SK-N-SH (cell line): ENCODE data around the gene RCSD1. TPM values are rescaled to one million over a fixed set of nuclear protein-coding genes. Genes with fewer than 3 reads are reported as not detected.

Experiments
- CTCF ChIA-PET: fragments of 300-600, 350-600 bp; formaldehyde crosslinking; extraction: SDS; loops from one replicate; lab custom pipeline; 2021; lab: Yijun Ruan, JAX
- POLR2A ChIA-PET: fragments of 350-600 bp; sonication (Branson Sonifier 250); formaldehyde crosslinking; extraction: SDS; loops from one replicate; lab custom pipeline; 2020; ENCODE audit warnings: antibody characterized with exemption, inconsistent platforms; lab: Yijun Ruan, JAX
- DNase-seq: peaks from one replicate; pipeline ENCODE4 v3.0.0; 2012
- H2AFZ ChIP-seq: fragments of 200-600 bp; sonication (generic); 2 replicates; pipeline ENCODE4 v1.8.1; 2016; ENCODE audit warnings: antibody characterized with exemption, mild to moderate bottlenecking, low read depth
- H3F3A ChIP-seq: fragments of 200-600 bp; sonication (generic); replicated peaks from 2 replicates; pipeline ENCODE3; 2016; ENCODE audit warnings: antibody characterized with exemption, mild to moderate bottlenecking; ENCODE audit not compliant: insufficient read depth
- H3K27ac ChIP-seq, 2 experiments: fragments of 200-500 bp in 1 of 2; fragments of 200-600 bp in 1 of 2; sonication (Bioruptor generic) in 1 of 2; sonication (generic), shearing (Covaris generic) in 1 of 2; 2 replicates each; pipeline versions ENCODE4 v1.5.1 to v1.6.1; 2014 to 2016; ENCODE audit warnings: low read depth in 2 of 2, inconsistent platforms in 1 of 2, low read length in 1 of 2, mild to moderate bottlenecking in 1 of 2, mixed read lengths in 1 of 2
- H3K27me3 ChIP-seq: fragments of 200-600 bp; sonication (generic), shearing (Covaris generic); 2 replicates; pipeline ENCODE4 v1.6.1; 2016; ENCODE audit warnings: mixed run types; ENCODE audit not compliant: insufficient read depth
- H3K36me3 ChIP-seq, 2 experiments: fragments of 200-500 bp in 1 of 2; fragments of 200-600 bp in 1 of 2; sonication (Bioruptor generic) in 1 of 2; sonication (generic) in 1 of 2; replicated peaks in 1 of 2; 2 replicates each; pipeline versions ENCODE3 to v1.5.1; 2014 to 2016; ENCODE audit warnings: low read length in 1 of 2, mild to moderate bottlenecking in 1 of 2; ENCODE audit not compliant: insufficient read depth in 2 of 2, control insufficient read depth in 1 of 2
- H3K4me1 ChIP-seq, 2 experiments: fragments of 200-500 bp in 1 of 2; fragments of 200-600 bp in 1 of 2; sonication (Bioruptor generic) in 1 of 2; sonication (generic), shearing (Covaris generic) in 1 of 2; 2 replicates each; pipeline versions ENCODE4 v1.5.1 to v1.6.1; 2014 to 2016; ENCODE audit warnings: low read depth in 1 of 2, low read length in 1 of 2, mixed run types in 1 of 2; ENCODE audit not compliant: insufficient read depth in 2 of 2, control insufficient read depth in 1 of 2
- H3K4me2 ChIP-seq: fragments of 200-600 bp; sonication (generic), shearing (Covaris generic); 2 replicates; pipeline ENCODE4 v1.6.1; 2017; ENCODE audit warnings: mixed run types
- H3K4me3 ChIP-seq, 2 experiments: fragments of 200-500 bp in 1 of 2; fragments of 200-600 bp in 1 of 2; sonication (Bioruptor generic) in 1 of 2; sonication (generic), shearing (Covaris generic) in 1 of 2; 2 replicates each; pipeline versions ENCODE4 v1.5.1 to v1.8.1; 2014 to 2016; ENCODE audit warnings: low read depth in 2 of 2, inconsistent platforms in 1 of 2, low read length in 1 of 2, mild to moderate bottlenecking in 1 of 2, mixed read lengths in 1 of 2, moderate library complexity in 1 of 2
- H3K79me2 ChIP-seq: fragments of 200-600 bp; sonication (generic); 2 replicates; pipeline ENCODE4 v1.8.1; 2017; ENCODE audit warnings: mild to moderate bottlenecking; ENCODE audit not compliant: insufficient read depth
- H3K9ac ChIP-seq: fragments of 200-600 bp; sonication (generic); 2 replicates; pipeline ENCODE4 v1.6.1; 2017; ENCODE audit warnings: mixed run types
- H3K9me2 ChIP-seq: fragments of 200-600 bp; sonication (generic); 2 replicates; pipeline ENCODE4 v1.6.1; 2017; ENCODE audit warnings: mixed run types
- H3K9me3 ChIP-seq: fragments of 200-600 bp; sonication (generic); 2 replicates; pipeline ENCODE4 v1.6.1; 2017; ENCODE audit warnings: mixed run types, mild to moderate bottlenecking, moderate library complexity
- H4K20me1 ChIP-seq: fragments of 200-600 bp; sonication (generic); 2 replicates; pipeline ENCODE4 v1.6.1; 2017; ENCODE audit warnings: mild to moderate bottlenecking, mixed run types; ENCODE audit not compliant: insufficient read depth
- EZH2phosphoT487 ChIP-seq: fragments of 200-600 bp; sonication (generic); IDR thresholded peaks from 2 replicates; pipeline ENCODE4 v1.6.1; 2017; ENCODE audit warnings: low read depth, mixed run types, mild to moderate bottlenecking, antibody characterized with exemption, moderate library complexity, borderline replicate concordance
- FOSL2 ChIP-seq: IDR thresholded peaks from 2 replicates; pipeline ENCODE4 v1.4.0; 2012; ENCODE audit warnings: low read depth, mild to moderate bottlenecking, moderate library complexity, borderline replicate concordance
- FOXJ3 ChIP-seq: sonication (generic); formaldehyde crosslinking; IDR thresholded peaks from 2 replicates; pipeline ENCODE4 v1.5.1; 2020; ENCODE audit warnings: mild to moderate bottlenecking, missing genetic modification reagents
- FOXM1 ChIP-seq: IDR thresholded peaks from 2 replicates; pipeline ENCODE4 v1.4.0; 2012; ENCODE audit warnings: low read depth, mild to moderate bottlenecking
- IRF3 ChIP-seq: fragments of 150-350 bp; IDR thresholded peaks from 2 replicates; pipeline ENCODE4 v1.6.1; 2016; ENCODE audit warnings: mild to moderate bottlenecking, low read depth, low read length
- JUND ChIP-seq: IDR thresholded peaks from 2 replicates; pipeline ENCODE4 v1.4.0; 2012
- NRF1 ChIP-seq: IDR thresholded peaks from 2 replicates; pipeline ENCODE4 v1.6.1; 2012; ENCODE audit warnings: low read depth, mild to moderate bottlenecking, low read length
- PBX3 ChIP-seq: IDR thresholded peaks from 2 replicates; pipeline ENCODE4; 2012
- POLR2AphosphoS5 ChIP-seq: IDR thresholded peaks from 2 replicates; pipeline ENCODE4 v1.6.1; 2012; ENCODE audit warnings: low read depth, low read length
- RAD21 ChIP-seq: IDR thresholded peaks from 2 replicates; pipeline ENCODE4 v1.6.1; 2012; ENCODE audit warnings: mild to moderate bottlenecking, low read length
- RCOR1 ChIP-seq: fragments of 150-350 bp; IDR thresholded peaks from 2 replicates; pipeline ENCODE4 v1.6.1; 2017; ENCODE audit warnings: antibody characterized with exemption, low read length
- RFX5 ChIP-seq: IDR thresholded peaks from 2 replicates; pipeline ENCODE4 v1.6.1; 2012; ENCODE audit warnings: mild to moderate bottlenecking, improper control_type of control experiment, low read length
- TAF1 ChIP-seq: IDR thresholded peaks from 2 replicates; pipeline ENCODE4 v1.6.1; 2012; ENCODE audit warnings: low read depth, mild to moderate bottlenecking, low read length, moderate library complexity, borderline replicate concordance
- USF2 ChIP-seq: fragments of 150-350 bp; IDR thresholded peaks from 2 replicates; pipeline ENCODE4 v1.6.1; 2017; ENCODE audit warnings: antibody characterized with exemption, low read length, low read depth, borderline replicate concordance
- WGBS: methylation state at CpG from one replicate; pipeline ENCODE4 v1.1.6; 2017; ENCODE audit warnings: low lambda C conversion rate; 5-methylcytosine and 5-hydroxymethylcytosine counted together
- polyA plus RNA-seq, 3 experiments: library from polyadenylated mRNA; depleted of rRNA; stranded (reverse); fragments of >200 nt; gene quantifications; 2 replicates each; pipeline ENCODE4 v1.2.3, GENCODE V29; 2012
- TF ChIP-seq, protein P1 (sequence below): IDR thresholded peaks from 2 replicates; pipeline ENCODE4 v1.4.0; 2012; ENCODE audit warnings: low read depth, borderline replicate concordance

Gene RCSD1
- polyA plus RNA-seq, 1 of the 3 experiments (the other 2 are of a cell fraction) = 0.02 TPM

- H3K9me2 ChIP-seq = no peaks in the 10 kb centered on the region
- H4K20me1 ChIP-seq = no peaks in the 10 kb centered on the region
- CTCF ChIA-PET = interaction anchor here (1.2 to 2.0 kb wide), 2 partner anchors 20 to 44 kb away, joined by 3 to 7 read pairs; no protein-coding TSS in a partner anchor
- TF ChIP-seq PBX3 (no peak), NRF1 (no peak), RFX5 (no peak), POLR2AphosphoS5 (no peak), TAF1 (no peak), IRF3 (no peak), FOSL2 (no peak), RCOR1 (no peak), EZH2phosphoT487 (no peak), USF2 (no peak), JUND (no peak)
- TF ChIP-seq, protein P1, sequence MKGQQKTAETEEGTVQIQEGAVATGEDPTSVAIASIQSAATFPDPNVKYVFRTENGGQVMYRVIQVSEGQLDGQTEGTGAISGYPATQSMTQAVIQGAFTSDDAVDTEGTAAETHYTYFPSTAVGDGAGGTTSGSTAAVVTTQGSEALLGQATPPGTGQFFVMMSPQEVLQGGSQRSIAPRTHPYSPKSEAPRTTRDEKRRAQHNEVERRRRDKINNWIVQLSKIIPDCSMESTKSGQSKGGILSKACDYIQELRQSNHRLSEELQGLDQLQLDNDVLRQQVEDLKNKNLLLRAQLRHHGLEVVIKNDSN = no peak
- H3K4me1 ChIP-seq = no peaks in the 10 kb centered on the region; a peak in 1 of 4 replicates
- H2AFZ ChIP-seq = no peak overlapping the region
- POLR2A ChIA-PET = no interaction called here
- 0 out of 2 replicates have a peak, but pooled peaks cover under 1% of the 10 kb centered on the region for H3K9me3 ChIP-seq
- H3K4me2 ChIP-seq = no peak overlapping the region
- no peak for DNase-seq
- 62% methylated on average over 5 of the region's 5 CpGs for WGBS
- H3K9ac ChIP-seq = no peak overlapping the region
- no peaks in the 10 kb centered on the region for H3K36me3 ChIP-seq
- no peaks in the 10 kb centered on the region for H3F3A ChIP-seq
- no peaks in the 10 kb centered on the region for H3K79me2 ChIP-seq
- H3K4me3 ChIP-seq = no peak overlapping the region
- no peak overlapping the region for H3K27ac ChIP-seq
- H3K27me3 ChIP-seq = no peaks in the 10 kb centered on the region
These were observed 10.0 kb upstream of the RCSD1 start for GRCh38 chr1:167620002-167620401.

GRCh38 chr1:167621780-167622313, 8.2 kb upstream of the RCSD1 start:
- no peak for TF ChIP-seq FOSL2
- TF ChIP-seq RCOR1 = no peak
- TF ChIP-seq NRF1 = no peak
- no peak for TF ChIP-seq RAD21
- no peak for TF ChIP-seq FOXJ3
- TF ChIP-seq EZH2phosphoT487 = no peak
- TF ChIP-seq FOXM1 = no peak
- no peaks in the 10 kb centered on the region for H3K27me3 ChIP-seq
- DNase-seq = no peak
- no peaks in the 10 kb centered on the region for H3K36me3 ChIP-seq
- H3K27ac ChIP-seq = no peak overlapping the region
- no peaks in the 10 kb centered on the region for H4K20me1 ChIP-seq
- no peak overlapping the region for H3K9ac ChIP-seq
- no peaks in the 10 kb centered on the region for H3K9me2 ChIP-seq
- H3K9me3 ChIP-seq = no peaks in the 10 kb centered on the region
- no peak overlapping the region for H3K4me3 ChIP-seq
- no peaks in the 10 kb centered on the region for H3K79me2 ChIP-seq
- no peaks in the 10 kb centered on the region; a peak in 1 of 4 replicates for H3K4me1 ChIP-seq
- 90% methylated on average over 4 of the region's 4 CpGs for WGBS
- no peak overlapping the region for H2AFZ ChIP-seq
- ChIA-PET POLR2A (no interaction called here), CTCF (interaction anchor here (1.8 kb wide), 1 partner anchor 66 kb away, joined by 4 read pairs; no protein-coding TSS in a partner anchor)
- no peak overlapping the region for H3K4me2 ChIP-seq
- H3F3A ChIP-seq = no peaks in the 10 kb centered on the region
